HepG2 (cell line): Measurements from ENCODE around the gene TUBA4A. TPM values are rescaled to one million over a fixed set of nuclear protein-coding genes. Genes with fewer than 3 reads are reported as not detected.
A peak's percentile ranks its signal among the peaks of the same experiment; 100 is the strongest.

Experiments used
- AHR ChIP-seq: IDR thresholded peaks from 2 replicates; pipeline ENCODE4 v1.6.1; 2018; ENCODE audit warnings: missing genetic modification reagents, missing compliant biosample characterization
- HINFP ChIP-seq: sonication (generic); formaldehyde crosslinking; IDR thresholded peaks from 2 replicates; pipeline ENCODE4 v1.4.0; 2020; ENCODE audit warnings: low read depth, mild to moderate bottlenecking, missing genetic modification reagents
- HOXA9 ChIP-seq: sonication (generic); formaldehyde crosslinking; IDR thresholded peaks from 2 replicates; pipeline ENCODE4 v1.8.1; 2022; ENCODE audit warnings: missing genetic modification reagents, mild to moderate bottlenecking, moderate library complexity, borderline replicate concordance
- IKZF4 ChIP-seq: sonication (generic); formaldehyde crosslinking; IDR thresholded peaks from 2 replicates; pipeline ENCODE4 v1.5.1; 2020; ENCODE audit warnings: borderline replicate concordance, mild to moderate bottlenecking, low read depth, missing genetic modification reagents; ENCODE audit errors: not compliant biosample characterization
- PBX2 ChIP-seq: IDR thresholded peaks from 2 replicates; pipeline ENCODE4 v1.6.1; 2016; ENCODE audit warnings: control low read depth
- REL ChIP-seq: sonication (generic); formaldehyde crosslinking; conservative IDR thresholded peaks from 2 replicates; pipeline ENCODE4 v1.8.0; 2022; ENCODE audit warnings: mild to moderate bottlenecking, missing genetic modification reagents, moderate library complexity
- RELA ChIP-seq: sonication (generic); formaldehyde crosslinking; IDR thresholded peaks from 2 replicates; pipeline ENCODE4 v1.4.0; 2020; ENCODE audit warnings: missing genetic modification reagents
- TFDP2 ChIP-seq: sonication (generic); formaldehyde crosslinking; IDR thresholded peaks from 2 replicates; pipeline ENCODE4 v1.4.0; 2020; ENCODE audit warnings: missing genetic modification reagents
- ZBTB25 ChIP-seq: IDR thresholded peaks from 2 replicates; pipeline ENCODE4 v1.6.1; 2018; ENCODE audit warnings: missing genetic modification reagents
- ZNF367 ChIP-seq: sonication (generic); formaldehyde crosslinking; IDR thresholded peaks from 2 replicates; pipeline ENCODE4 v1.4.0; 2020; ENCODE audit warnings: missing genetic modification reagents, borderline replicate concordance
- ZNF501 ChIP-seq: sonication (generic); formaldehyde crosslinking; IDR thresholded peaks from 2 replicates; pipeline ENCODE4 v1.5.1; 2020; ENCODE audit warnings: mild to moderate bottlenecking, moderate library complexity, missing genetic modification reagents
- ZNF609 ChIP-seq: sonication (generic); formaldehyde crosslinking; IDR thresholded peaks from 2 replicates; pipeline ENCODE4 v1.4.0; 2020; ENCODE audit warnings: mild to moderate bottlenecking, missing genetic modification reagents, borderline replicate concordance
- ZNF710 ChIP-seq: sonication (generic); formaldehyde crosslinking; IDR thresholded peaks from 2 replicates; pipeline ENCODE4 v1.5.0; 2020; ENCODE audit warnings: mild to moderate bottlenecking, missing genetic modification reagents, borderline replicate concordance
- polyA plus RNA-seq, 8 experiments: library from polyadenylated mRNA; depleted of rRNA in 3 of 8; stranded (reverse) in 7 of 8; unstranded in 1 of 8; fragments of >200 nt; fragmentation: Illumina TruSeq in 4 of 8; extraction: Trizol in 4 of 8; gene quantifications; 2 replicates each; pipeline versions ENCODE4 v1.2.1 to v1.2.3, GENCODE V29; 2011 to 2016; ENCODE audit warnings: low read depth in 4 of 8, missing spikeins in 1 of 8, mixed read lengths in 1 of 8; ENCODE audit not compliant: insufficient read depth in 1 of 8
- total RNA-seq, 5 experiments: library from RNA; depleted of rRNA; stranded (reverse); fragments of >200 nt; fragmentation: Illumina TruSeq; extraction: Trizol; gene quantifications; 2 replicates each; pipeline ENCODE4 v1.2.3, GENCODE V29; 2016; ENCODE audit warnings: low read depth in 1 of 5

TUBA4A gene
- total and polyA plus RNA-seq, 2 of the 13 experiments (the other 11 are each of a cell fraction or from before 2014, with no cell fraction given), result 1.3 to 12.7 TPM

- TF ChIP-seq ZNF609 (CRISPR knock-in tag), result 0 out of 2 replicates have a peak, but pooled peaks have one; percentile 25
- peak; percentile 73 for TF ChIP-seq TFDP2 (CRISPR knock-in tag)
- TF ChIP-seq HOXA9 (CRISPR knock-in tag), result no peak
- no peak; the same call in 1 of the 2 replicates for TF ChIP-seq REL
- TF ChIP-seq ZBTB25, result peak; percentile 38; the same call in 1 of the 2 replicates
- TF ChIP-seq ZNF367, result 0 out of 2 replicates have a peak, but pooled peaks have one; percentile 71
- TF ChIP-seq ZNF501, result peak; percentile 89
- no peak for TF ChIP-seq PBX2 (CRISPR knock-in tag)
- 0 out of 2 replicates have a peak, but pooled peaks have one; percentile 71 for TF ChIP-seq RELA (CRISPR knock-in tag)
- peak; percentile 67 for TF ChIP-seq IKZF4 (CRISPR knock-in tag)
- peak; percentile 73; the same call in 1 of the 2 replicates for TF ChIP-seq ZNF710 (CRISPR knock-in tag)
- TF ChIP-seq AHR (CRISPR knock-in tag), result peak; percentile 94
- TF ChIP-seq HINFP, result peak; percentile 81
Measured at GRCh38 chr2:219294356-219295351, 40.9 kb upstream of the TUBA4A start (continued).
